ENCODE results near the gene NMNAT2.

GRCh38 chr1:183323849-183324683, 94.1 kb downstream of the NMNAT2 start:
- TF ChIP-seq CTCF (IDR thresholded peaks at IDR 0.05) = no peak
- TF ChIP-seq POLR2A (IDR thresholded peaks at IDR 0.05) = no peak

Measured in body of pancreas (tissue), 4 donors.